ENCODE data around the gene SLC39A7. TPM values are rescaled to one million over a fixed set of nuclear protein-coding genes. Genes with fewer than 3 reads are reported as not detected.

Gene SLC39A7
- total and polyA plus RNA-seq, 2 donors (not counting 3 experiments of a cell fraction or from before 2014, with no cell fraction given) = 99.8 to 129 TPM

- BruUV-seq (replicated peaks) = no TSS peak
- no peaks in the 10 kb centered on the region for H4K20me1 ChIP-seq (replicated peaks; ENCODE audit: control insufficient read depth, extremely low read depth, insufficient read depth, low read length)
- no peaks in the 10 kb centered on the region for H3K36me3 ChIP-seq (ENCODE audit: control insufficient read depth in 2 of 2, extremely low read depth in 1 of 2, insufficient read depth in 2 of 2, low read length in 2 of 2)
- CTCF ChIA-PET = interaction anchor here (0.9 to 1.4 kb wide), 4 partner anchors 9 to 286 kb away, joined by 3 to 4 read pairs (median 3); no protein-coding TSS in a partner anchor
- intact Hi-C loops (cut with micrococcal nuclease) = no loop called here
- no peaks in the 10 kb centered on the region for H3K9me1 ChIP-seq (replicated peaks; ENCODE audit: control insufficient read depth, extremely low read depth, insufficient read depth, low read length)
- no peaks in the 10 kb centered on the region for H3K79me2 ChIP-seq (ENCODE audit: control insufficient read depth, insufficient read depth, low read length)
- TF ChIP-seq, protein P1, sequence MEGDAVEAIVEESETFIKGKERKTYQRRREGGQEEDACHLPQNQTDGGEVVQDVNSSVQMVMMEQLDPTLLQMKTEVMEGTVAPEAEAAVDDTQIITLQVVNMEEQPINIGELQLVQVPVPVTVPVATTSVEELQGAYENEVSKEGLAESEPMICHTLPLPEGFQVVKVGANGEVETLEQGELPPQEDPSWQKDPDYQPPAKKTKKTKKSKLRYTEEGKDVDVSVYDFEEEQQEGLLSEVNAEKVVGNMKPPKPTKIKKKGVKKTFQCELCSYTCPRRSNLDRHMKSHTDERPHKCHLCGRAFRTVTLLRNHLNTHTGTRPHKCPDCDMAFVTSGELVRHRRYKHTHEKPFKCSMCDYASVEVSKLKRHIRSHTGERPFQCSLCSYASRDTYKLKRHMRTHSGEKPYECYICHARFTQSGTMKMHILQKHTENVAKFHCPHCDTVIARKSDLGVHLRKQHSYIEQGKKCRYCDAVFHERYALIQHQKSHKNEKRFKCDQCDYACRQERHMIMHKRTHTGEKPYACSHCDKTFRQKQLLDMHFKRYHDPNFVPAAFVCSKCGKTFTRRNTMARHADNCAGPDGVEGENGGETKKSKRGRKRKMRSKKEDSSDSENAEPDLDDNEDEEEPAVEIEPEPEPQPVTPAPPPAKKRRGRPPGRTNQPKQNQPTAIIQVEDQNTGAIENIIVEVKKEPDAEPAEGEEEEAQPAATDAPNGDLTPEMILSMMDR (IDR thresholded peaks at IDR 0.05; ENCODE audit: extremely low read depth in 1 of 2, insufficient read depth in 1 of 2, low read depth in 1 of 2, low read length in 2 of 2) = no peak
- TF ChIP-seq GATA2 (IDR thresholded peaks at IDR 0.05; ENCODE audit: insufficient read depth, insufficient read length, low read depth, low read length) (no peak), EZH2 (IDR thresholded peaks at IDR 0.05; ENCODE audit: borderline replicate concordance, low read depth, low read length, severe bottlenecking) (no peak), POLR2A (IDR thresholded peaks at IDR 0.05; ENCODE audit: low read depth, low read length) (no peak), FOS (IDR thresholded peaks at IDR 0.05; ENCODE audit: borderline replicate concordance, insufficient read depth, low read length) (no peak), JUN (IDR thresholded peaks at IDR 0.05; ENCODE audit: borderline replicate concordance, insufficient read depth, insufficient read length, low read depth) (no peak), MYC (IDR thresholded peaks at IDR 0.05; ENCODE audit: low read depth, low read length) (no peak), POLR2AphosphoS5 (IDR thresholded peaks at IDR 0.05; ENCODE audit: insufficient read depth, low read depth, low read length) (no peak)
- TF ChIP-seq, protein P2, sequence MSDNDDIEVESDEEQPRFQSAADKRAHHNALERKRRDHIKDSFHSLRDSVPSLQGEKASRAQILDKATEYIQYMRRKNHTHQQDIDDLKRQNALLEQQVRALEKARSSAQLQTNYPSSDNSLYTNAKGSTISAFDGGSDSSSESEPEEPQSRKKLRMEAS (IDR thresholded peaks at IDR 0.05; ENCODE audit: insufficient read depth, insufficient read length) = no peak
- H3K4me2 ChIP-seq (ENCODE audit: insufficient read depth, low read length) = no peak overlapping the region
- H3K9ac ChIP-seq (replicated peaks; ENCODE audit: extremely low read depth, insufficient read depth, low read length) = no peak overlapping the region
- no peaks in the 10 kb centered on the region for H3K4me1 ChIP-seq (ENCODE audit: control insufficient read depth, extremely low read depth, insufficient read depth, low read length)
- no peak overlapping the region for H3K27ac ChIP-seq (ENCODE audit: insufficient read depth, low read depth, low read length)
- no peak overlapping the region for H3K4me3 ChIP-seq (replicated peaks in 1 of 3; ENCODE audit: insufficient read depth in 1 of 3, low read depth in 1 of 3, low read length in 3 of 3)
- no peak overlapping the region for H2AFZ ChIP-seq (ENCODE audit: low read depth, low read length)
- DNase-seq (ENCODE audit: low read depth, low spot score) (no peak), FAIRE-seq (no peak)
- POLR2A ChIA-PET = no interaction called here
- dilution Hi-C loops (cut with MboI; ENCODE audit: extremely low pct_ligation_motif_present, low sequenced_read_pairs) = no loop called here
- H3K27me3 ChIP-seq (ENCODE audit: control insufficient read depth in 2 of 2, insufficient read depth in 2 of 2, low read length in 2 of 2) = peaks cover 5 to 15% of the 10 kb centered on the region in 2 experiments
- H3K9me3 ChIP-seq (replicated peaks; ENCODE audit: control insufficient read depth, insufficient read depth, low read length) = no peaks in the 10 kb centered on the region
Observed at GRCh38 chr6:33154349-33154748, 46.3 kb upstream of the SLC39A7 start.

Measured in endothelial cell of umbilical vein (primary cell).